M059J (cell line): Measurements from ENCODE around the gene DNM1L. TPM values are rescaled to one million over a fixed set of nuclear protein-coding genes. Genes with fewer than 3 reads are reported as not detected.

ENCODE experiments used
- DNase-seq: peaks from one replicate; pipeline ENCODE4 v3.0.0-alpha.2; 2012; ENCODE audit warnings: low read depth
- total RNA-seq: library from RNA; depleted of rRNA; stranded (reverse); fragments of >200 nt; shearing (Covaris generic); gene quantifications from 2 replicates; pipeline ENCODE4 v1.2.3, GENCODE V29; 2014; rRNA removed

The DNM1L gene
- total RNA-seq = 32.8 and 41.4 TPM in 2 replicates

DNA sequence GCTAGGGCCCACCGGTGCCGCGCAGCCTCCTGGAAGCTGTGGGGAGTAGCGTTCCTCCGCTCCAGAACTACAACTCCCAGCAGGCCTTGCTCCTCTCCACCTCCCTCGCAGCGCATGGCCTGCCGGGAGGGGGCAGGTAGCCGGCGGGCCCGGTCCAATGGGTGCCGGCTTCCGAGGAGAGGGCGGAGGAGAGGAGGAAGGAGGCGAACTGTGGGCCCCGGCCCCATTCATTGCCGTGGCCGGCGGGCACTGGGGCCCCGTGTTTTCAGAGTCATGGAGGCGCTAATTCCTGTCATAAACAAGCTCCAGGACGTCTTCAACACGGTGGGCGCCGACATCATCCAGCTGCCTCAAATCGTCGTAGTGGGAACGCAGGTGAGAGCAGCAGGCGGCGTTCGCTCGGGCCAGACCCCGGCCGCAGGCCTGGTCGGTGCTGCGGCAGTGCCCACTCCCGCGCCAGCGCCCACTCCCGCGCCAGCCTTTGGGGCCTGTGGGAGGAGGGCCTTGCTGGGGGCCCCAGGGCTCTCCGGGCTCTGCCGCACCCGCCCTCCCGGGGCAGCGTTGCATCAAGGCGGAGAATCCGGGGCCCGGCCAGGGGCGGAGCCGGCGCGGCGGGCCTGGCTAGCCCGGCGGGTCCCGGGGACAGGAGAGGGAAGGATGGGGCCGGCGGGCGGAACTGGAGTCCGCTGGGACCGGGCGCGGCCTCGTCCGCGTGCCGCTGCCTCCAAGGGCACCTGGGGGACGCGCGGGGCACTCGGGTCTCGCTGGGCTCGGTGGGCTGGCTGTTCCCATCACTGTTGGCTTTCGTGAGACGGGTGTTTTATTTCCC is at the start of gene DNM1L:
Gene DNM1L (plus strand): TSS at position 211 of the 829 bp plus-strand sequence. CDS start 63 bp downstream, at position 274.
- peak; percentile 95 for DNase-seq

DNA sequence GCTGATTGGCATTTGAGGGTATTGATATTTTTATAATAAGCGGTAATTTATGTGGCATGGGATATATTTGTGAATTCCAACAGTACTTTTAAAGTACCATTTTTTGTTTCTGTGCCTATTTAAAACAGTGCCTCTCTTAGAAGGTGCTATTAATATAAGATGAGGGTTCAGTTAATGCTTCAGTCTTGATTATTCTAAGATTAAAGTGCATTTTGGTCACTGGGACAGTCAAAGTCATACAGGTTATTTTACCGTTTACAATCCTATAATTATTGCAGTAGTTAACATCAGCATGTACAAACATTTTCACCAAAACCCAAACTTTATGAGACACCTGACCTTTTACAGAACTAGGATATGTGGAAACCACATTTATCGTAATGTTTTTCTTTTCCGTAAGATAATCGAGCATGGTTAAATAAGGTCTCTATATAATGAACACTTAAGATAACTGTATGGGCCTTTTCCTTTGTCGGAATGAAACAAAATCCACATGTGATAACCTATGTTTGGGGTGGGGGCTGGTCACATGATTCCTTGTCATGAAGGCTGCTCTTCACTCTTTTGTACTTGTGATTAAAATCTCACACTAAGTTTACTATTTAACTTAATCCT is 37.7 kb upstream of the DNM1L start:
- DNase-seq = no peak

DNA sequence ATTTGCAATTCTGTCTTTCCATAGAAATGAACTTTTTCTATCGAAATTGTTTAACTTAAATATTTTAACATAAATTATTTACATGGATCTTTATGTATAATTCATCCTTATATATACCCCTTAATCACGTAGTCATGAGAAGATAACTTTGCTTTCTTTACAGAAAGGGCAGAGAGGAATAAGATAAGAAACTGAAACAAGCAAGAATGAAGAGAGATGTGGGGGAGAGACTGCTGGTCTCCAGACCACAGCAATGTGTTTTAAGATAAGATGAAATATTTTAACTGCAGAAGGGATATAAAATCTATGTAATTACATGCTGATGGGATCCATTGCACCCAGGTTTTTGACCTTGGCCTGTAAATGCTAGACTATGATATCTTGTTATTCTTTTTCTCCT is 34.7 kb upstream of the DNM1L start:
- DNase-seq = no peak

- DNase-seq = no peak
These were observed 31.8 kb upstream of the DNM1L start for GRCh38 chr12:32647275-32647674.

- peak; percentile 43 for DNase-seq
These were observed 28.6 kb upstream of the DNM1L start for GRCh38 chr12:32650508-32650907.

DNA sequence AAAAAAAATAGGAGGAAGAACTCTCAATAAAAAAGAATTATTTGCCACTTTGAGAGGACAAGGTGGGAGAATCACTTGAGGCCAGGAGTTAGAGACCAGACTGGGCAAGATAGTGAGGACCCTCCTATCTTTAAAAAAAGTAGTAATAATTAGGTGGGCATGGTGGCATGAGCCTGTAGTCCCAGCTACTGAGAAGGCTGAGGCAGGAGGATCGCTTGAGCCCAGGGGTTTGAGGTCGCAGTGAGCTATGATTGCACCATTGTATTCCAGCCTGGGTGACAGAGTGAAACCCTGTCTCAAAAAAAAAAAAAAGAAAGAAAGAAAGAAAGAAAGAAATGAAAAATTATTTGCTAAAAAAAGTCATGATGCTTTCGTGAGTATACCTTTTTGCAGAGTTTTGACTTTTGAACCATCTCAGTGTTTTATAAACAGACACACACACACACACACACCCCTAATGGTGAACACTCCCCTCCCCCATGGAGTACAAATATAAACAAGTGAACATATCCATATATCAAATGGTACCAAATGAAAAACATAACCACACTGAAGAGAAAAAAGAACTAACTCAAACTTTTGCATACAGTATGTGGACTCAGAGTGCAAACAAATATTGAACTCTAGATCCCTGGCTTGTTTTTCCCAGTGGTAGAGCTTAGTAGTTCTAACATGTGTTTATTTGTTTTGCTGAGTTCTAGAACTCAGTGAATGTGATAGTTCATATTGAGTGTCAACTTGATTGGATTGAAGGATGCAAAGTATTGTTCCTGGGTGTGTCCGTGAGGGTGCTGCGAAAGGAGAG is 27.7 kb upstream of the DNM1L start:
- no peak for DNase-seq

DNA sequence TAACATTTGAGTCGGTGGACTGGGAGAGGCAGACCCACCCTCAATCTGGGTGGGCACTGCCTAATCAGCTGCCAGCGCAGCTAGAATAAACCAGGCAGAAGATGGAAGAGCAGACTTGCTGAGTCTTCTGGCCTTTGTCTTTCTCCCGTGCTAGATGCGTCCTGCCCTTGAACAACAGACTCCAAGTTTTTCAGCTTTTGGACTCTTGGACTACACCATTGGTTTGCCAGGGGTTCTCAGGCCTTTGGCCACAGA is 27.2 kb upstream of the DNM1L start:
- no peak for DNase-seq

DNA sequence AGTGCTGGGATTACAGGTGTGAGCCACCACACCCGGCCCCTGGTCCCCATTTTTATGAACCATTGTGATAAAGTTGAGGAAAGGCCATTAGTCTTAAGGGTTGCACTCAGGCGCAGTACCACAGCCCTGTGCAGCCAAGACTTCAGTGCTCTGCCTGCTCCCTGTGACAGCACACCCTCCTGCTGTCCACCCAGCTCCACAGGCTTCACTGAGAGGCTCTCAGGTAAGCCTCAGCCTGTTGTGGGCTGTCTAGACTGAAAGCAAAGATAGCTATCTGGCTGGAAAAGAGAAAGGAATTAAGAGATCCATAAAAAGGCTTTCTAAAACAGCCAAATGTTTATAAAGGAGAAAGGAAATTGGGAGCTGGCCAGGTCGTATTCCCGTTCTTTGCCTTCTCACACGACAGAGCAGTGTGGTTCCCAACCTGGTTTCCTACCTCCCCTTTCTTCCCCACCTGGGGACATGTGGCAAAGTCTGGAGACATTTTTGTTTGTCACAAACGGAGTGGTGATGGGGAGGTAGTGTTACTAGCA is 19.1 kb upstream of the DNM1L start:
- DNase-seq = peak; percentile 23

- no peak for DNase-seq
These were observed 17.4 kb upstream of the DNM1L start for GRCh38 chr12:32661706-32662105.

- DNase-seq = no peak
These were observed 16.4 kb upstream of the DNM1L start for GRCh38 chr12:32662665-32663064.

DNA sequence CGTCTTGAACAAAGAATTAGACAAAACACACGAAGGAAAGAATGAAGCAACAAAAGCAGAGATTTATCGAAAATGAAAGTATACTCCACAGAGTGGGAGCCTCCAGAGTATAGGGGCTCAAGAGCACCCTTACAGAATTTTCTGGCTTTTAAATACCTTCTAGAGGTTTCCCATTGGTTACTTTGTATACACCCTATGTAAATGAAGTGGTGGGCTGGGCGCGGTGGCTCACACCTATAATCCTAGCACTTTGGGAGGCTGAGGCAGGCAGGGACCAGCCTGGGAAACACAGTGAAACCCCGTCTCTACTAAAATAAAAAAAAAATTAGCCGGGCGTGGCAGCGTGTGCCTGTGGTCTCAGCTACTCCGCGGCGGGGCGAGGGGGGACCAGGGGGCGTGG is 13.1 kb upstream of the DNM1L start:
- DNase-seq = no peak

- DNase-seq = no peak
These were observed 9.5 kb upstream of the DNM1L start for GRCh38 chr12:32669584-32669983.

DNA sequence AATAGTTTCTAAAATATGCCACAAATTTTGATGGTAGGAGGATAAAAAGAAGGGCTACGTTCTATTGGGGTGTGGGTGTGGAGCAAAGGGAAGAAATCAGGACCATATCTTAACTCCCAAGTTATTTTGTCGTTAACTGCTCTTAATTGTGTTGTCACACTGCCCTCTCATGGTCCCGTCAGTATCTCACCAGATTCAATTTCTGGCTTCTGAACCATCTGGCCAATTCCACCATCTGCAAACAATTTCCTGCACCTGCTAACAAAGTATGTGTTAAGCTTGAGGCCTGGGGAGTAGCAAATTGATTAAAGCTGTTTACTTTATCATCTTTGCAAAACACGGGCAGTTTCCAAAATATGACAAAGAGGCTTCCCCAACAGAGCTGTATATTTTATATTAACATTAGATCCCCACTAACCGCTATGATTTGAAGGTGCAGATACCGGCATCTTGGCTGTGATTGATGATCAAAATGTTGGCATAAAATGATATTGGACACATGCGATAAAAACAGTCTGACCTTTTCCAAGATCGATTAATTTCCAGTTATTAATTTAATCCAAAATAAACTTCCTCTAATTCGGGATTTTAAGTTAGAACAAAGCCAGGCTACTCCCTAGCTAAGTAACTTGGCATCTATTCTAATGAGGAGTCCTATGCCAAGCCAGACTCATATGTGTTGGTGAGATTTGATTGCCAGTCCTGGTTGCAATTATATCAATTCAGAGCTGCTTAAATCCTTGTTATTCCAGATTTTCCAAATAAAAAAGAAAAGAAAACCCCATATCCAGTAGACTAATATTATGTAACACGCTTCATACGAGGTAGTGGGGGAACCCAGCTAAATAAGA is 6.9 kb upstream of the DNM1L start:
- DNase-seq = peak; percentile 60

DNA sequence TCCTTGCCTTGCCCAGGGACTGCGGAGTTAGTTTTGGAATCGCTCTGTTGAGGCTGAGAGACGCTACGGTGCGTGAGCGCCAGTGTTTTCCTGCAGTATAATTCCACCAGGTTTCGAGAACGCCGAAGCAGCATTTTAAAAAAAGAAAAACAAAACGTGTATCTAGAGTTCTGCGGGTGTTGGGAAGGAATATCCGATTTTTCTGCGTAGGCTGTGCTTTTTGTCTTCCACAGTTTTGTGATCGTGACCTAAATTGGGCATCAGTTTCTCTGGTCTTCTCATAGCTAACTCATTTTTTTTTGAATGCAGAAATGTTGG is 778 bp downstream of the DNM1L start:
- DNase-seq = no peak

DNA sequence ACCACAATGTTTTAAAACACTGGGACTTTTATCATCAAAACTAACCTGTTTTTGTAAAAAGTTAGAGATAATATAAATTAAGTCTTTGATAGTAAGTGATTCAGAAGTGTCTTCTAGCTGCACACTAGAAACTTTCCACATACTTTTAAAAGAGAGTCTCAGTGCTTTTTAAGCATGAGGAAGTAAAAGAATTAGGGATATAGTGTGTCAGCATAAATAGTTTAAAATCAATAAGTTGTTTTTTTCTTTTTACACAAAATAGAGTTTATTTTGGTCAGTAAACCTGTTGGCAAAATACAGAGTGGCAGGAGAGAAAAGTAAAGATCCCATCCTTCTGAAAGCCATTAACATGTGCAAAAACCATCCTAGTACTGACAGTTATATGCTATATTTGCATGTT is 1.7 kb downstream of the DNM1L start:
- DNase-seq = no peak

DNA sequence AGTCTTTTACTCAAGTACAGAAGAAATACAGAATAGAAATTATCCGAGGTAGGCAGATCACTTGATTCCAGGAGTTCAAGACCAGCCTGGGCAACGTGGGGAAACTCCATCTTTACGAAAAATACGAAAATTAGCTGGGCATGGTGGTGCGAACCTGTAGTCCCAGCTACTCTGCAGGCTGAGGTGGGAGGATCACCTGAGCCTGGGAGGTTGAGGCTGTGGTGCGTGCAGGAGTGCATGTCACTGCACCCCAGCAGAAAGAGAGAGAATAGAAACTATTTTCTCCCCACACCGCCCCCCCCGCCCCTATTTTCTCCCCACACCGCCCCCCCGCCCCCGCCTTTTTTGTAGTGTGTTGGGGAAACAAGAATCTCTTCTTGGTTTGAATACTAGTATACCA is 2.2 kb downstream of the DNM1L start:
- no peak for DNase-seq

DNA sequence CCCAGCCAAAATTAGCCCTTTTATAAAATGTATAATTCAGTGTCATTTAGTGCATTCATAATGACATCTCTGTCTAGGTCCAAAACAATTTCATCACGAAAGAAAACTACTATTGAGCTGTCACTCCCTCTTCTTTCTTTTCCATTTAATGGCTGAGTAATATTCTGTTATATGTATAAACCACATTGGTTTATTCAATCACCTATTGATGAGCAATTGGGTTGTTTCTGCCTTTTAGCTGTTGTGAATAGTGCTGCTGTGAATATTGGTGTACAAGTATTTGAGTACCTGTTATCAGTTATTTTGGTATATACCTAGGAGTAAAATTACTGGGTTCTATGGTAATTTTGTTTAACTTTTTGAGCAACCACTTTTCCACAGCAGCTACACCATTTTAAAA is 7.2 kb downstream of the DNM1L start:
- no peak for DNase-seq

DNA sequence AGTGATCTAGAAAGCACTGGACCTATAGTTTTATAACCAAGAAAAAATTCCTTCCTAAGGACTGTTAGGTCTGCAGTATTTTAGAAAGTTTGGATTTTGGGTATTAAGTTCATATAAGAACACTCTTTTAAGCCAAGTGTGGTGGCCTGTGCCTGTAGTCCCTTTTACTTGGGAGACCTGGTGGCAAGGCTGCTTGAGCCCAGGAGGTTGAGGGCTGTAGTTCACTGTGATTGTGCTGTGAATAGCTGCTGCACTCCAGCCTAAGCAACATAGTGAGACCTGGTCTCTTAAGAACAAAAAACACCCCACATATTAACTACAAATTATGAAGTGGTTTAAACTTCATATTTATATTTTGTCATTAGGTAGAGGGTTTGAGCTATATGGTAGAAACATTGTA is 9.7 kb downstream of the DNM1L start:
- DNase-seq = no peak

DNA sequence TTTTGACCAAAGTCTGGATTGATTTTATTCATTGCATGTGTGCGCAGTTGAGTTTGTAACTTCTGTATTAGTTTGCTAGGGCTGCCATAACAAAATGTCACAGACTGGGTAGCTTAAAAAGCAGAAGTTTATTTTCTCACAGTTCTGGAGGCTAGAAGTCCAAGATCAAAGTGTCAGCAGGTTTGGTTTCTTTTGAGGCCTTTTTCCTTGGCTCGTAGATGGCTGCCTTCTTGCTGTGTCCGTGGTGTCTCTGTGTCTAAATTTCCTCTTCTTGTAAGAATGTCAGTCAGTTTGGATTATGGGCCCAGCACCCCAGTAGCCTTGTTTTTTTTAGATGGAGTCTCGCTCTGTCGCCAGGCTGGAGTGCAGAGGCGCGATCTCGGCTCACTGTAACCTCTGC is 11.8 kb downstream of the DNM1L start:
- no peak for DNase-seq

DNA sequence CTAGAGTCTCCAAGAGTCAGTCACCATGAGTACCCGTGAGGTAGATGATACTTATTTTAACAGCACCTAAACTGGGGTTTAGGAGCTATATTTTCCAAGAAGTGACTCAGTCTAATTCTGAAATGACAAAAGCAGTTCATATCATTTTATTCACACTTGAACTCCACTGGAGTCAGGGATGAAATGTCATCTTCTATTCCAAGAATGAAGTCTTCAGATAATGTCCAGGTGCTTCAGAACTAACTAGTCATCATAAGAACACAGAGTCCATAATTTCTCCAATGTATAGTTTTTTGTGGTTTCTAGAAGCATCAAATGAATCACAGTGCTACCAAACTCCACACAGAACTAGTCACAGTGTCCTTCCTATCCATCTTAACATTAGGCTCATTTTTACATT is 13.3 kb downstream of the DNM1L start:
- no peak for DNase-seq

DNA sequence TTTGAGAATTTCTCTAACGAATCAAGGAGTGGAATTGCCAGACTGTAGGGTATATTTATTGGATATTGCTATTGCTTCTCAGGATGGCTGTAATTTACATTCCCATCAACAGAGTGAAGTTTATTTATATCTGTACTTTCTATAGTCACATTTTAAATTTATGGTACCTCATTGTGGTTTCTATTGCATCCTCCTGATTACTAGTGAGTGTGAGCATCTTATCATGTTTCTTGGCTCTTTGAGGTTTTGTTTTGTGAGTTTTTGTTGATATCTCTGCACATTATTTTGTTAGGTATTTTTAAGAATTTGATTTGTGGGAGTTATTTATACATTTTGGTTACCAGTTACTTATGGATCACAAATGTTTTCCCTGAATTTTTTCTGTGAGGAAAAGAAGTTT is 13.9 kb downstream of the DNM1L start:
- DNase-seq = no peak

GRCh38 chr12:32695787-32696186 is 16.7 kb downstream of the DNM1L start:
- no peak for DNase-seq
